Upper lobe of left lung (tissue), 6 donors: ENCODE data around the gene CDK15. TPM values are rescaled to one million over a fixed set of nuclear protein-coding genes. Genes with fewer than 3 reads are reported as not detected.

Source experiments
- ATAC-seq, 2 donors: fragments of 200-7000 bp; cut with Tn5 transposase; one replicate each; pipeline ENCODE4 v1.9.1; 2022; ENCODE audit warnings: mild to moderate bottlenecking in 2 of 2, moderate library complexity in 2 of 2; ENCODE audit not compliant: low FRiP score in 2 of 2
- DNase-seq, 2 donors: peaks; one replicate each; pipeline ENCODE4 v3.0.0-alpha.2; 2019 to 2020
- H3K27ac ChIP-seq, 4 donors: fragments of 200-600 bp; sonication (generic); one replicate each; pipeline ENCODE4 v1.5.1; 2016 to 2019
- H3K27me3 ChIP-seq, 4 donors: fragments of 200-600 bp; sonication (generic); one replicate each; pipeline ENCODE4 v1.5.1; 2017 to 2019
- H3K36me3 ChIP-seq, 4 donors: fragments of 200-600 bp; sonication (generic); one replicate each; pipeline ENCODE4 v1.5.1; 2016 to 2019
- H3K4me1 ChIP-seq, 4 donors: fragments of 200-600 bp; sonication (generic); one replicate each; pipeline ENCODE4 v1.5.1; 2018 to 2019
- H3K4me3 ChIP-seq, 4 donors: fragments of 200-600 bp; sonication (generic); one replicate each; pipeline ENCODE4 v1.5.1; 2017 to 2019; ENCODE audit warnings: mild to moderate bottlenecking in 2 of 4, moderate library complexity in 1 of 4
- H3K9me3 ChIP-seq, 4 donors: fragments of 200-600 bp; sonication (generic); one replicate each; pipeline ENCODE4 v1.5.1; 2018 to 2019
- CTCF ChIP-seq, 6 experiments: fragments of 450-650 bp in 4 of 6; fragments of 200-600 bp in 2 of 6; sonication (generic) in 2 of 6; IDR thresholded peaks; one replicate each; pipeline ENCODE4 v1.5.1; 2016 to 2019; ENCODE audit warnings: antibody characterized with exemption in 6 of 6
- EP300 ChIP-seq, 4 donors: sonication (generic); formaldehyde crosslinking; IDR thresholded peaks; one replicate each; pipeline ENCODE4 v1.5.1; 2017; ENCODE audit warnings: antibody characterized with exemption in 4 of 4, control low read depth in 2 of 4
- POLR2A ChIP-seq, 4 donors: fragments of 450-650 bp; IDR thresholded peaks; one replicate each; pipeline ENCODE4 v1.5.1; 2016 to 2017; ENCODE audit warnings: antibody characterized with exemption in 4 of 4, mild to moderate bottlenecking in 2 of 4
- POLR2AphosphoS5 ChIP-seq, 2 donors: sonication (generic); formaldehyde crosslinking; IDR thresholded peaks; one replicate each; pipeline ENCODE4 v1.5.1; 2017; ENCODE audit warnings: antibody characterized with exemption in 2 of 2
- WGBS, 2 donors: methylation state at CpG; one replicate each; pipeline ENCODE4 v1.1.5; 2017 to 2018; 5-methylcytosine and 5-hydroxymethylcytosine counted together
- total RNA-seq, 6 donors: library from RNA; depleted of rRNA in 4 of 6; stranded (reverse); fragments of >200 nt in 4 of 6; gene quantifications; one replicate each; pipeline versions ENCODE4 v1.1.0 to v1.2.1, GENCODE V29; 2016 to 2021
- donor health status: DM: no; HTN: no; CAD: no; lungs with moderate emphysema.
- donor health status: DM: no; HTN: yes; CAD: no; lungs with severe emphysema.

The CDK15 gene
- total RNA-seq, 6 donors from 2014 or later: 0.10 to 3.4 (median 1.3) TPM

DNA sequence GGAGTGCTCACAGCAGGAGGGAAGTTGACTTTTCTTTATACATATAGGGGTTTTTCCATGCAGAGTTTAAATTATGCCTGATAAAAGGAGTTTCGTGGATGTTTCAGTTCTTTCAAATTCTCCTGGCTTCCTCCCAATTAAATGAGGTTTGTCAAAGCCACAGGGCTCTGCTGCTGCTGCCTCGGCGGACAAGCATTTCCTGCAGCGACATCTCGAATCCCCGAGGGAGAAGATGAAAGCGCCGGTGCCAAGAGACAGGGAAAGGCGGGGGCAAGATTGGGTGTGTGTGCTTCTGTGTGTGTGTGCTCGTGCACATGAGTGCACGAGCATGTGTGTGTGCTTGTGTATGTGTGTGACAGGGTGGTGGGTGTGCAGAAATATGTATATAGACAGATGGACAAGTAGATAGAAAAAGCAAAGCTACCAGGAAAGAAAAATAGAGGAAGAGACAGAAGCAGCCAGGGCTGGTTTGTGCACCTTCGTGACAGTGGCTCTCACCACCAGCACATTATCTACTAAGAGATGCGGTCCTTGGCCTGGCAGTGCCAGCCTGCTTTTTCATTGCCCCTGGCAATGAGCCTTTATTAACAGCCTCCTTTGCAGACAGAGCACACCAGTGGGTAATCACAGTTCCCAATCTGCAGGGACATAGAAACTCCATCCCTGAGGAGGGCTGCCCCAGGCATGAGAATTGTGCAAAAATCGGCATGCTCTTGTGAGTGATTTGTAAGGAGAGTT is 76.2 kb downstream of the CDK15 start:
- Histone ChIP-seq H3K36me3 (no peaks in the 10 kb centered on the region), H3K27ac (no peak overlapping the region), H3K4me1 (peaks cover 0 to 12% (median 0%) of the 10 kb centered on the region in 4 donors), H3K4me3 (no peak overlapping the region), H3K9me3 (no peaks in the 10 kb centered on the region), H3K27me3 (no peaks in the 10 kb centered on the region)
- 37 to 39% methylated on average over 14 of the region's 14 CpGs for WGBS, 2 donors
- DNase-seq (no peak), ATAC-seq (no peak)
- TF ChIP-seq POLR2A (IDR thresholded peaks at IDR 0.05) (no peak), EP300 (IDR thresholded peaks at IDR 0.05) (no peak), CTCF (IDR thresholded peaks at IDR 0.05) (no peak), POLR2AphosphoS5 (IDR thresholded peaks at IDR 0.05) (no peak)

- DNase-seq (no peak), ATAC-seq (no peak)
- Histone ChIP-seq H3K4me3 (no peak overlapping the region), H3K36me3 (no peaks in the 10 kb centered on the region), H3K9me3 (no peaks in the 10 kb centered on the region), H3K4me1 (peaks cover 0 to 12% (median 0%) of the 10 kb centered on the region in 4 donors), H3K27ac (no peak overlapping the region), H3K27me3 (no peaks in the 10 kb centered on the region)
- TF ChIP-seq POLR2A (IDR thresholded peaks at IDR 0.05) (no peak), CTCF (IDR thresholded peaks at IDR 0.05) (no peak), POLR2AphosphoS5 (IDR thresholded peaks at IDR 0.05) (no peak), EP300 (IDR thresholded peaks at IDR 0.05) (no peak)
- 28 to 35% methylated on average over 8 of the region's 8 CpGs for WGBS, 2 donors
Observed at GRCh38 chr2:201883606-201884369, 77.5 kb downstream of the CDK15 start.

DNA sequence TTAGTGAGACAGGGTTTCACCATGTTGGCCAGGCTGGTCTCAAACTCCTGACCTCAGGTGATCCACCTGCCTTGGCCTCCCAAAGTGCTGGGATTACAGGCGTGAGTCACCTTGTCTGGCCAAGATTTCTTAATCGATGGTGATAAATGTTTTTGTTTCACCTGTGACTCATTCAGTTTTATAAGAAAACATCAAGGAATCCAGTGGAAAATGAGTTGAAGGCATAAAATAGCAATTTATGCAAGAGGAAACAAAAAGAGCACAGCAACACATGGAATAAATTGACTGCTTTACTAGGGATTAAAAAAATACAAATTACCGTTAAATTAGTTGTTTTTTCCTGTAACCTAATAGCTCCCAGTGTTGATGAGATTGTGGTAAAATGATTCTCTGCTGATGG is 80.2 kb downstream of the CDK15 start:
- H3K27ac ChIP-seq: no peak overlapping the region
- no peaks in the 10 kb centered on the region for H3K9me3 ChIP-seq
- DNase-seq: no peak
- no peak overlapping the region for H3K4me3 ChIP-seq
- H3K27me3 ChIP-seq: no peaks in the 10 kb centered on the region
- peaks cover 0 to 12% (median 0%) of the 10 kb centered on the region in 4 donors for H3K4me1 ChIP-seq
- no peaks in the 10 kb centered on the region for H3K36me3 ChIP-seq
- TF ChIP-seq POLR2A (IDR thresholded peaks at IDR 0.05) (no peak), POLR2AphosphoS5 (IDR thresholded peaks at IDR 0.05) (no peak), CTCF (IDR thresholded peaks at IDR 0.05) (no peak), EP300 (IDR thresholded peaks at IDR 0.05) (no peak)
- 86% methylated on average over 3 of the region's 3 CpGs for WGBS, 2 donors
- no peak for ATAC-seq

DNA sequence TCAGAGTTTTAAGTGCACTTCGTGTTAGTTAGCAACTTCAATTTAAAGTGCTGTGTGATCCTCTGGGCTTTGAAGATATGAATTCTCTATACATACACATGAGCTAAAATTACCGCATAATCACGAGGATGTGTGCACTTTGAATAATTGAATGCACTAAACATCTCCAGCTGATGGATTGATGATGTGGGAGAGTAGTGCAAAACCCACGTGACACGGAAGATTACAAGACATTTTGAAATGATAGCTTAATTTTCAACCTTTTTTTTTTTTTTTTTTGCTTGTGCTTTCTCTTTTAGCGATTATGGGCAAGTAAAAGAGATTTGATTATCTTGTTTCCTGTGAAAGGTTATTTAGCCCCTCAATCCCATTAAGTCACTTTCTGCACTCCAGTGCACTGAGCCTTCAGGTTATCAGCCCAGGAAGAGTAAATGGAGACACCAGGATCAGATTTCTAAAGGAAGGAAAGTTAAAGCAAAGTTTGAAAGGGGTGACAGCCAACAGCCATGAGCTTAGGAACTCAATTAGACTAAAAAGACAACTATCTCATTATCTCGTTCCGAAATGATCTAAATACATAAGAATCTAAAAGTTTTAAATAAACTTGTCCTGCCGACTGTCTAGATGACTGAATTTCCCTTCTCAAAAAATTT is 81.6 kb downstream of the CDK15 start:
- no peaks in the 10 kb centered on the region for H3K9me3 ChIP-seq
- 35 to 43% methylated on average over 9 of the region's 9 CpGs for WGBS, 2 donors

More for the DNA sequence above, 81.6 kb downstream of the CDK15 start:
- TF ChIP-seq POLR2A (IDR thresholded peaks at IDR 0.05) (no peak), EP300 (IDR thresholded peaks at IDR 0.05) (no peak), POLR2AphosphoS5 (IDR thresholded peaks at IDR 0.05) (no peak), CTCF (IDR thresholded peaks at IDR 0.05) (no peak)
- Histone ChIP-seq H3K4me1 (peaks cover 0 to 5% (median 0%) of the 10 kb centered on the region in 4 donors), H3K36me3 (no peaks in the 10 kb centered on the region), H3K4me3 (peak overlapping the region in 3 of 4 donors; percentile 3 to 10 (median 7)), H3K27me3 (no peaks in the 10 kb centered on the region), H3K27ac (no peak overlapping the region)
- ATAC-seq (no peak), DNase-seq (no peak)
